ENCODE measurements around the gene FBXO45.
"Not testable (repeated sequence)": the region's sequence is repeated elsewhere in the genome, so short reads cannot be mapped to it uniquely, and the experiment has no call there.

GRCh38 chr3:196597971-196598733 lies 29.7 kb downstream of the FBXO45 start:
- TF ChIP-seq SUZ12 (IDR thresholded peaks at IDR 0.05; ENCODE audit: extremely low read depth, insufficient read depth, insufficient read length); YY1 (IDR thresholded peaks at IDR 0.05; ENCODE audit: insufficient read depth, insufficient read length); ZNF274 (IDR thresholded peaks at IDR 0.05; ENCODE audit: low read depth, low read length): not testable (repeated sequence)
